GM19395 (cell line): ENCODE results near the gene LPCAT1.
"Not testable (repeated sequence)": the region's sequence is repeated elsewhere in the genome, so short reads cannot be mapped to it uniquely, and the experiment has no call there.

ENCODE experiments used
- ATAC-seq: cut with Tn5 transposase; IDR thresholded peaks from one replicate; pipeline ENCODE4 v1.9.1; 2021; ENCODE audit warnings: mild to moderate bottlenecking, moderate library complexity; ENCODE audit not compliant: unreplicated experiment

Gene LPCAT1

DNA sequence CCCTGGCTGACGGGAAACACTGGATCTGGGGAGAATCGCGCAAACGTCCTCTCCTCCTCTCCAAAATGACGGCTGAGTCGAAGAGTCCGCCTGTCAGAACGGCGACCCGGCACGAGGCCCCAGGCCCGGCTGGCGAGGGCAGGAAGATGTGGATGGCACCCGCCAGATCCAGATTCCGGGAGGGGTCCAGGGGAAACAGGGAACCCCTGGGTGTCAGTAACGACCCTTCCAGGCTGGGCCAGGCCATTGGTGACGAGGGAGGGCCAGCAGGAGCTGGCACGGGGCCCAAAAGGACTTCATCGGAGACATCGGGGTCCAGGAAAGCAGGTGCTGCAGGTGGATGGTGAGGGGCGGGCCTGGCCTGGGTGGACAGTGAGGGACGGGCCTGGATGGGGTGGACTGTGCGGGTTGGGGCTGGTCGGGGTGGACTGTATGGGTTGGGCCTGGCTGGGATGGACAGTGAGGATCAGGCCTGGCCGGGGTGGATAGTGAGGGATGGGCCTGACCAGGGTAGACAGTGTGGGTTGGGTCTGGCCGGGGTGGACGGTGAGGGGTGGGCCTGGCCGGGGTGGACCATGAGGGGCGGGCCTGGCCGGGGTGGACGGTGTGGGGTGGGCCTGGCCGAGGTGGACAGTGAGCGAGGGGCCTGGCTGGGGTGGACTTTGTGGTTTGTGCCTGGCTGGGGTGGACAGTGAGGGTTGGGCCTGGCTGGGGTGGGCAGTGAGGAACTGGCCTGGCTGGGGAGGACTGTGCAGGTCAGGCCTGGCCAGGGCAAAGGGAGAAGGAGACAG lies 92.5 kb downstream of the LPCAT1 start:
- no peak for ATAC-seq

DNA sequence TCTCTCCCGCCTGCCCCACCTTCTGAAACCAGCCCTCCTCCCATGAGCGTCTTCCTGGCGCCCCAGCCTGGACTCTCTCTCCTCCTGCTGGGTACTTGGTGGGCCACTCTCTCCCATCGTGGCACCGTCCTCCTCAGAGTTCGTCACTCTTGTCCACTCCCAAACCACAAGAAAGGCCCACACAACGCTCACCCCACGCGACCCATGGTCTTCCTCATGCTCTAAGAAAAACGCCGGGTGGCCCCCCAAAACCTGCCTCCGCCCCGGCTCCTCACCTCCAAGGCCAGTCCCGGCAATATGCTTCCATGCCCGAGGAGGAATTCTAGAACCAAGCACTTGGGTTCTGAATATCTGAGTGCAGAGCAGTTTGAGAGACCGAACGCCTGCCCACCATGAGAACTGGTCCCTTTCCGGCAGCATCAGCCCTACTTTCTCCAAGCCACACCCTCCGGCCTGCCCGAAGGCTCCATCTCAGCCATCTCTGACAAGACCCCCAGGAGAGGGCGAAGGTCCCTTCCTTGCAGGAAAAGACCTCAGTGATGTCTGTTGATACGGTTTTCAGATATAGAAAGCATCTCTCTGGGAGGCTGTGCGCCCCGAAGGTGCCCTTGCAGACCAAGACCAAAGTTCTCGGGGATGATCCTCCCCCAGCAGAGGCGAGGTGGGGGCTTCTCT lies 93.5 kb downstream of the LPCAT1 start:
- no peak for ATAC-seq

DNA sequence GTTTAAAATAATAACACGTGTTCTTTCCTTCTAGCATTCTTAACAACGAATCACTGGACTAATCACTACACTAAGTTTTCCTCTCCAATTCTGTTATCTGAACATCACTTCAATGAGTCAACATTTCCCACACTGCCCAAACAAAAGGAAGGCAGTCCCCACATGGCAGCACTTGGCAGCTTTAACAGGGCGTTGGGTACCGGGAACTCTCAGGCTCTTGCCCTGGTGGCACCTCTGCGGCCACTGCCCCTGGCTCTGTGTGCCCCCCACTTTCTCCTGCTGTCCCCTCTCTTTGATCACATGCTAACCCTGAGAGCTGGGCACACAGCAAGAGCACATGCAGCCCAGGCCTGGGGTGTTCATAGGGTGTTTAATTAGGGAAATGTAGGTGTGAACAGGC lies 94.3 kb downstream of the LPCAT1 start:
- no peak for ATAC-seq

DNA sequence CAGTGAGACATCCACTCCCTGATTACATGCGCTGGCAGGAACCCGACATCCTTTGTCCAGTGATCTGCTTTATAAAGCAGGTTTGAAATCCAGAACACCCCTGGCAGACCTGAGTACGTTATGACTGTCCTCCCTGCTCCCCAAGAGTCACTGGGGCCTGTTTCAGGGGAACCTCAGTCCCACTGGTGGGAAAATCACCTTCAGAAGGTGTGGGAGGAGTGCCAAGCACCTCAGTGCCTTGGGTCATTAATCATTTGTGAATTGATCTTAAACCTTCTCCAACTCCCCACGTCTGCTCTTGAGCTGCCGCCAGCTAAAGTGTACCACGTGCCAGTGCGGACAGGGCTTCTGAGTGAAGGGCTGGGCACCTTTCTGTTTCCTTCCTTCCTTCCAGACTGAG lies 94.7 kb downstream of the LPCAT1 start:
- no peak for ATAC-seq

DNA sequence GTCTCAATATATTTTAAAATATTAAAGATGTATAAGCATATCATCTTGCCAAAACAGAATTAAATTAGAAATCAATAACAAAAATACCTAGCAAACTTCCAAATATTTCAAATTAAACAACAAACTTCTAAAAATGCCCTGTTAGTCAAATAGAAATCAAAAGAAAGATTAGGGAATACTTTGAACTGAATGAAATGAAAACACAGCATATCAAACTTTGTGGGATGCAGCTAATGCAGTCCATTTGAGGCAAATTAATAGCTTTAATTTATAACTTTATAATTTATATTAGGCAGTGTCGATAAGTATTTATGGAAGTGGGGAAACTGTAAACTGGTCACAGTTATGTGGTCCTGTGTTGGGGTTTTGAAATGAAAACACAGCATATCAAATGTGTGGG lies 95.7 kb downstream of the LPCAT1 start:
- no peak for ATAC-seq

DNA sequence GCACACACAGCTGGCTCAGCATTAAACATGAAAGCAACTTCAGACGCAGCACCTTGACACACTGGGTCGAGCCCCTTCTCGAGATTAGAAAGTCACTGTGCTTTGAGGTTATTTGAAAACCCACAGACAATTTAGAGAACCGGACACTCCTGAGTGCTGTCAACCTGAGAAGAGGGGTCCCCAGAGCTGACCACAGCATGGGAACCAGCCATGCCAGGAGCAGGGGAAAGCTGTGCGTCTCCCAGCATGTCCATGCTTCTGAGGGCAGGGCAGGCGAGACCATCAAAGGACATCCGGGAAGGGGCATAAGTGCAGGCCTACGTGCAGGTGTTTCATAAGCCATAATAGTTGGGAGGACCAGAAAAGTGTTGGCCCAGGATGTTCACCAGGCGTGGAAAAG lies 99.0 kb downstream of the LPCAT1 start:
- no peak for ATAC-seq

DNA sequence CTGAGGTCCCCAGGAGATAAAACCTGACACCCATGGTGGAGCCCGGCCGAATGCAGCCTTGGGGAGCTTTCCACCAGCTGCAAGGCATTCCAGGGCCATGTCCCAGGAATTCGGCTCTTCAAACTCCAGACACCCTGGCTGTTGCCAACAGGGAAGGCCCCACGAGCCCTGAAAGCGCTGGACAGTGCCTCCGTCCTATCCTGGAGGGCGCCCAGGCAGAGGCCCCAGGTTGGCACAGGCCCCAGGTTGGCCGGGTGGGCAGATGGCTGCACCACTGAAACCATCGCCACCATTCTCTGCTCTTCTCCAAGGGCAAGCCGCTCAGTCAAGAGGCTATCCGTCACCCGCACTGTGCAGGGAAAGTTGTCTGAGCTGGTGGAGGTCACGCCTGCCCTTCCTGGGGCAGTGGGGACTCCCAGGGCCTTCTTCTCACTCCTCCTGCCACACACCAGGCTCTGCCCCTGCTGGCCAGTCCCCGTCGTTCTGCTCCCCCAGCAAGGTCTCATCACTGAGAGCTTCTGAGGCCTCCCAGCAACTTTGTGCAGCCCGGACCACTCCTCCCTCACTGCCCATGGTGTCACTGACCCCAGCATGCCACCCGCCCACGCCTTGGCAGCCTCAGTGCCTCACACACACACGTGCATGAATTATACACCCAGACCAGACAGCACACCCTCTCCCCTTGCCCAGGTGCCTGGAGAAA lies 99.7 kb downstream of the LPCAT1 start:
- no peak for ATAC-seq

DNA sequence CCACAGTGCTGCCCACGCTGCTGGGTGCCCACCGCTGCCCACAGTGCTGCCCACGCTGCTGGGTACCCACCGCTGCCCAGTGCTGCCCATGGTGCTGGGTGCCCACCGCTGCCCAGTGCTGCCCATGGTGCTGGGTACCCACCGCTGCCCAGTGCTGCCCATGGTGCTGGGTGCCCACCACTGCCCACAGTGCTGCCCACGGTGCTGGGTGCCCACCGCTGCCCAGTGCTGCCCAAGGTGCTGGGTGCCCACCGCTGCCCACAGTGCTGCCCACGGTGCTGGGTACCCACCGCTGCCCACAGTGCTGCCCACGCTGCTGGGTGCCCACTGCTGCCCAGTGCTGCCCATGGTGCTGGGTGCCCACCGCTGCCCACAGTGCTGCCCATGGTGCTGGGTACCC lies 101.2 kb downstream of the LPCAT1 start:
- ATAC-seq: not testable (repeated sequence)

DNA sequence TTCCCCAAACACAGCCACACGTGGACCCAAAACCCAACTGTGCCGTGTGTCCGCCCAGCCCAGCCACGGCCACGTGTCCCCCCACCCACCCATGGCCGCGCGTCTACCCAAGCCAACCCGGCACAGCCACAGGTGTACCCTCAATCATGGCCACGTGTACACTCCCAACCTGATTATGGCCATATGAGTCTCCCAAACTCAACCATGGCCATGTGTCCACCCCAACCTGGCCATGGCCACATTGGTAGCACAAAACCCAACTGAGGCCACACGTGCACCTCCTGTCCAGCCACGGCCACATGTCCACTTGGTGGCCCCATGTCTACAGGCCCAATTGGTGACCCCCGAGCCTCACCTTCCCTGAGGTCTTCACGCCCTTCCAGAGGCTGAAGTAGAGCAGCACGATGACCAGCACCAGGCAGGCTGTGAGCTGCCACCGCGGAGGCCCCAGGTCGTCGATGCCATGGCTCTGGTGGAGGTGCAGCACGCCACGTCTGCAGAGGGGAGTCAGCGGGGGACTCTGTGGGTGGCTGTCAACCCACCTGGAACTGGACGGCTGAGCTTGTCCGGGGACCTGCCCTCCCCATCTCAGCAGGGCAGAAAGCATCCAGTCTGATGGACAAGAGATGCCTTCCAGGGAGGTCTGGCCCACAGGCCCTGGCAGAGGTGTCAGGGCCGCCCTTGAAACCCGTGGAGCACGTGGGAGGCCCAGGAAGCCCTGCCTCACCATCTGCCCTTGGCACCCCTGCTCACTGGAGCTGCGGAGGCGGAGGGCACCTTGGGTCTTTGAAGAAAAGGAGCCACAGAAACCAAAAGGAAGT lies 102.0 kb downstream of the LPCAT1 start:
- ATAC-seq: no peak

DNA sequence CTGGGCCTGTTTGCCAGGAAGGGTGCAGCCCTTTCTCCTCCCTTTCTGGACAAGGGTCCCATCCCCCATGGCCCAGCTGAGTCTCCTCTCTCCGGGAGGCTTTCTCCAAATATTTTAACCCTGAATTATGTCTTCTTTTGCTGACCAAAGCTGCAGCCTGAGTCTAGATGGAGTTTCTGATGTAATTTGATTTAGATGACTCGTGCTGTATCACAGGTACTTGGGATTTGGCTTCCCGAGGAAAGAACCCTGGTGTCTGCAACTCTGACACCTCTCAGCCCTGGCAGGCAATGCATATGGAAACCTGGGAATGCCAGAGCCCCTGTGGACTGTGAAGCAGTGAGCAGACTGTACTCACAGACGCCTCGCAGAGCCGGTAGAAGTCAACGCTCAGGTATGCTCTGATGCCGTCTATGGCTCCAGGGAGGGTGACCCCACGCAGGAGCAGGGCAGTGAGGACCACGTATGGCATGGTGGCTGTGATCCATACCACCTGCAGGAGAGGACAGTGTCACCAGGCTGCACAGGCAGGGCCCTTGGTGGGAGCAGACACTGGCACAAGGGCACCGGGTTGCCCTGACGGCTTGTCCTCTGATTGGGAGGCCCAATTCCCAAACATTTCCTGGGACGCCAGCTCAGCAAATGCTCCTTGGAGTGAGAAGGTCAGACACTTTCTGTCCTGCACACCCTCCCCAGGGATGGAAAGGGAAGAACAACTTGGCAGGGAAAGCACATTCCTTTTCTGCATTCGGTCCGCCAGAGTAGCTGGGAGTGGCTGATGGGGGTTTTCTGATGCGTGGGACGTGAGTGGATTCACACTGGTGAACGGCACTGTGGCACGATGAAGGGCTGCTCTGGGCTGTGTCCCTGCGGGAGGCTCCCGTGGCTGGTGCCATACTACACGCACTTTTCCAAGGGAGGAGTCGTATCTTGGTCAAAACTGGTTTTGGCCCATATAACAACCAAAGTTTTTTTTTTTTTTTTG lies 103.3 kb downstream of the LPCAT1 start:
- ATAC-seq: no peak

DNA sequence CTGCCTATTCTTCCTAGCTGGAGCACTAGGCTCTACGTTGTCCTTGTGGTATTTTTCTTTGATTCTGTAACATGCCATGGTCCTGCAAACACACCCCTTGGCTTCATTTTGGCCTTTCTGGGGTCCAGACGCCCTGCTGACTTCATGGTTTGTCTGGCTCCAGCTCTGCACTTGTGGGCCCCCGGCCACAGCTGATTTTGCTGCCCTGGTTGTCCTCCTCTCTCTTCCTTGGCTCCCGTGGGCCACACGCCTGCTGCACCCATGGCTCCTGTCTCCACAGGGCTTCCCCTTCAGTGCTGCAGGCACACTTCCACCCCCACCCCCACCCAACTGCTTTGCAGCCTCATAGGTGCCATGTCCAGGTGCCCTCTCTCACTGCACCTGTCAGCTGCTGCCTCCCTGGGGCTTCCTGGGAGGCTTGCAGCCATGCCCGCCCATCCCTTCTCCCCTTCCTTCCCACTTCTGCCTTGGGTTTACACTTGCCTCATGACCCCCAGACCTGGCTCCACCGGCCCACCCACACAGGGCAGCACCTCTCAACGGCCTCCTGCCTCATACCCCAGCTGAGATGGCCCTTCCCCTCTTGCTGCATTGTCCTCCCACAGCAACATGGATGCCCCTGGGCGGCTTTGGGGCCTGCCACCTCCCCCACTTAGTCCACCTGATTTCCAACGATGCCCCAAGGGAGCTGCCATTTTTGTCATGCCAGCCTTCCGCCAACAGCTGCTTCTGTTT lies 104.1 kb downstream of the LPCAT1 start:
- ATAC-seq: no peak

DNA sequence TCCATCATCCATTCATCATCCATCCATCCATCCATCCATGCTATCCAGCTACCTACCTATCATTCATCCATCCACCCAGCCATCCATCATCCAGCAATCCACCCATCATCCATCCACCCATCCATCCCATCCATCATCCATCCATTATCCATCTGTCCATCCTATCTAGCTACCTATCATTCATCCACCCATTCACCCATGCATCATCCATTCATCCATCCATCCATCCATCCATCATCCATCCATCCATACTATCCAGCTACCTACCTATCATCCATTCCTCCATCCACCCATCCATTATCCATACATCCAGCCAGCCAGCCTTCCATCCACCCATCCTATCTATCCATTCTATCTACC lies 104.9 kb downstream of the LPCAT1 start:
- no peak for ATAC-seq

DNA sequence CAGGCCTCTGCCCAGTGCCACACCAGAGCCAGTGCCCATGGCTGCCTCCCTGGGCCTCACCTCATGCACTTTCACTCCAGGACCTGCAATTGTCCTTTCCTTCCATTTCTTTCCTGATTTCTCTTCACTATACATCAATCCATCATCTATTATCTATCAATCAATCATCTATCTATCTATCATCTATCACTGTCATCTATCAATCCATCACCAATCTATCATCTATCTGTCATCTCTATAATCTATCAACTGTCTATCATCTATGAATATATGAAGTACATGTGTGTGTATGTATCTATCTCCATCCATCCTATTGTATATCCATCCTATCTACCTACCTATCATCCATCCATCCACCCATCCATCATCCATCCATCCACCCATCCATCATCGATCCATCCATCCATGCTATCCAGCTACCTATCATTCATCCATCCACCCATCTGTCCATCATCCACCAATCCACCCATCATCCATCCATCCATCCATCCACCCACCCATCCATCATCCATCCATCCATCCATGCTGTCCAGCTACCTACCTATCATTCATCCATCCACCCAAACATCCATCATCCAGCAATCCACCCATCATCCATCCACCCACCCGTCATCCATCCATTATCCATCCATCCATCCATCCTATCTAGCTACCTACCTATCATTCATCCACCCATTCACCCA lies 105.4 kb downstream of the LPCAT1 start:
- ATAC-seq: no peak

DNA sequence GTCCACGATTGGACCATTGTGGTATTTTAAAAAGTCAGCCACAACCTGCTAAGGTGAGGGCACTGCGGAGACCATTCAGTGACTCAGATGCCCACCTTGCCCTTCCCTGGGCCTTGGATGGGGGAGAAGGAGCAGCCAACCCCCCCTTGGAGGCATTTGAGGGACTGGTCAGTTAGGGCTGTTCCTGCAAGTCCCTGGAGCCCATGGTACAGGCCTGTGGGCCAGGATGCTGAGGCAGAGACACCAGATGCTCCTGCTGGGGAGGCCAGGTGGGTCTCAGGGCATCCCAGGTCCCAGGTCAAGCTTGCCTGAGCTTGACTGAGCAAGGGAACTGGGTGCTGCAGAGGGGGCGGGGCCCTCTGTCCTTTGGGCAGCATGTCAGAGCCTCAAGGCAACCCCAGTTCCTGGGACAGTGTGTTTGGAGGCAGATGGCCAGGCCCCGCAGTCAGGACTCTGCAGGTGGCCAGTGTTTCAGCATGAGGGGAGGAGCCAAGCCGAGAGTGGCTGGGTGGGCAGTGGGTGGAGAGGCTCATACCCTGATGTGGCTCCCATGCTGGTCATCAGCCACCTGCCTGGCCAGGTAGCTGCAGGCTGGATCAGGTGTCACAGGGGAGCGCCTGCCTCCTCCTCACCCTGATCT lies 106.1 kb downstream of the LPCAT1 start:
- ATAC-seq: no peak

DNA sequence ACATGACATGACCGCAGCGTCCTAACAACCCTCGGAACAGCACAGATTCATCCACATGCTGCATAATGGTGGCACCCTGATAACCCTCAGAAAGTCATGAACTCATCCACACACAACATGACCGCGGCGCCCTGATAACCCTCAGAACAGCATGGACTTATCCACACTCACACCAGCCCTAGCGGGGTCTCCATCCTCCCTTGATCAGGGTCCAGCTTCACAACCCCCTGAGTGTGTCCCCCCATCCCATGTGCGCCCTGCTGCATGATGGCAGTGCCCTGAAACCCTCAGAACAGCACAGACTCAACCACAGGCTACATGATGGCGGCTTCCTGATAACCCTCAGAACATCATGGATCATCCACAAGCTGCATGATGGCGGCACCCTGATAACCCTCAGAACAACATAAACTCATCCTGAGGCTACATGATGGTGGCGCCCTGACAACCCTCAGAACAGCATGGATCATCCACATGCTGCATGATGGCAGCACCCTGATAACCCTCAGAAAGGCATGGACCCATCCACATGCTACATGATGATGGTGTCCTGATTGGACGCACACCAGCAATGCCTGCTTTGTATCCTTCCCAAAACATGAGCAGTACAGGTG lies 106.8 kb downstream of the LPCAT1 start:
- no peak for ATAC-seq

DNA sequence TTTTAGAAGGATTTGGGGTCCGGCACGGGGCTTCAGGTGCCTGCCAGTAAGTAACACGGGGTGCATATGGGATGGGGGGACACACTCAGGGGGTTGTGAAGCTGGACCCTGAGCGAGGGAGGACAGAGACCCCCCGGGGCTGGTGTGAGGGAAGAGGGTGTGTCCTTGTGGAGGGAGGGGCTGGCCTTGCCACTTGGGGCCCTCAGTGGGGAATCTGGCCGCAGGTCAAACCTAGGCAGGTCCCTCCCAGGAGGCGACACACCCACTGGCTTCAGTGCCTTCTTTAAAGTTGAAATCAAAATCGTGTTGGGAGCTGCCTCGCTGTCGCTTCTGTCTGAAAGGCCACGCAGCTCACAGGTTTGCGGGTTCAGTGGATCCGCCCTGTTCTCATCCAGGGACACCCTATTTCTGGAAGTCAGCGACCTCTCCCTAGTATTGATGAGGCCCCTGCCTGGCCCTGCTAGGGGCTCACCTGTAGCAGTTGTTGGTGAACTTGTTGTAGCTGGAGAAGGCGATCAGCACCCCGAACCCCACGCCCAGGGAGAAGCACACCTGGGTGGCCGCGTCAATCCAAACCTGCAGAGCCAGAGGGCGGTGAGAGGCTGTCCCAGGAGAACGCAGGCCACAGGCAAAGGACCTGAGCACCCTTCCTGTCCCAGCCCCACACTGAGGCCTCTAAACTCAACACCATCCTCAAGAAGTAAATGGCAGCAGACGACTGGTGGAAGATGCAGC lies 108.0 kb downstream of the LPCAT1 start:
- ATAC-seq: no peak

DNA sequence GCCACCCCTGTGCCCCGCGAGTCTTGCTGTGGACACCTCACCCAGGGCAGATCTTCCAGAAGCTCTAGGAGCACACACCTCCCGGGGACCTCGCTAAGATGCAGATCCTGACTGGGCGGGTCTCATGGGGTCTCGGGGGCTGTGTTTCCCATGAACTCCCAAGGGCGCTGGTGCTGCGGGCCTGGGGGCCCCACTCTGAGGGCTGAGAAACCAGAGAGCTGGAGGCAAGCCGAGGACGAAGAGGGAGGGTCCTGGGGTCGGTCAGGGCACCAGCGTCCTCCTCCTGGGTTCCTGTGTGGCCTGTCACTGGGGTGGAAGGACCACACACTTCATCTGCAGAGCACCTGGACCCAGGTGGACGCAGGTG lies 108.7 kb downstream of the LPCAT1 start:
- ATAC-seq: no peak
